DOHH2 (cell line): ENCODE results near the gene WNT8A.

ENCODE experiments used
- H3F3A ChIP-seq: fragments of 200-600 bp; sonication (generic), shearing (Covaris generic); 2 replicates; pipeline ENCODE4 v1.6.0; 2016; ENCODE audit warnings: antibody characterized with exemption, mild to moderate bottlenecking; ENCODE audit not compliant: control insufficient read depth, insufficient read depth
- H3K27ac ChIP-seq: fragments of 200-600 bp; sonication (generic); 2 replicates; pipeline ENCODE4 v1.5.1; 2014; ENCODE audit warnings: low read depth, mild to moderate bottlenecking, low read length, moderate library complexity
- H3K27me3 ChIP-seq: fragments of 200-600 bp; sonication (generic); 2 replicates; pipeline ENCODE4 v1.6.1; 2014; ENCODE audit warnings: mild to moderate bottlenecking, low read length, mixed read lengths; ENCODE audit not compliant: control insufficient read depth
- H3K36me3 ChIP-seq: fragments of 200-600 bp; sonication (generic); 2 replicates; pipeline ENCODE4 v1.6.1; 2014; ENCODE audit warnings: mild to moderate bottlenecking, low read length, moderate library complexity, mixed read lengths; ENCODE audit not compliant: control insufficient read depth
- H3K4me1 ChIP-seq: fragments of 200-600 bp; sonication (generic); 2 replicates; pipeline ENCODE4 v1.6.1; 2014; ENCODE audit warnings: mild to moderate bottlenecking, low read length, mixed read lengths; ENCODE audit not compliant: control insufficient read depth
- H3K4me2 ChIP-seq: fragments of 200-600 bp; sonication (generic); 2 replicates; pipeline ENCODE4 v1.6.0; 2014; ENCODE audit warnings: mild to moderate bottlenecking, low read length, moderate library complexity
- H3K4me3 ChIP-seq: fragments of 200-600 bp; sonication (generic); 2 replicates; pipeline ENCODE4 v1.5.1; 2014; ENCODE audit warnings: mild to moderate bottlenecking, low read length, mixed read lengths
- H3K79me2 ChIP-seq: fragments of 200-600 bp; sonication (generic); 2 replicates; pipeline ENCODE4 v1.6.1; 2014; ENCODE audit warnings: mild to moderate bottlenecking, low read length, mixed read lengths; ENCODE audit not compliant: control insufficient read depth
- H3K9me2 ChIP-seq: fragments of 200-600 bp; sonication (generic); replicated peaks from 2 replicates; pipeline ENCODE4 v1.6.1; 2014; ENCODE audit warnings: mild to moderate bottlenecking, low read length, mixed read lengths; ENCODE audit not compliant: control insufficient read depth
- H3K9me3 ChIP-seq: fragments of 200-600 bp; sonication (generic); 2 replicates; pipeline ENCODE4 v1.6.1; 2014; ENCODE audit warnings: antibody characterized with exemption, low read length, mixed read lengths; ENCODE audit not compliant: control insufficient read depth, insufficient read depth
- H4K20me1 ChIP-seq: fragments of 200-600 bp; sonication (generic); 2 replicates; pipeline ENCODE4 v1.6.0; 2014; ENCODE audit warnings: low read depth, mild to moderate bottlenecking, antibody characterized with exemption, low read length, moderate library complexity; ENCODE audit not compliant: control insufficient read depth, insufficient read depth
- EZH2phosphoT487 ChIP-seq: fragments of 200-600 bp; sonication (generic); IDR thresholded peaks from 2 replicates; pipeline ENCODE4 v1.6.1; 2017; ENCODE audit warnings: borderline replicate concordance, mild to moderate bottlenecking, antibody characterized with exemption, low read length, moderate library complexity, mixed read lengths
- TF ChIP-seq, protein P1 (sequence below): fragments of 200-600 bp; sonication (generic); IDR thresholded peaks from one replicate; pipeline ENCODE4 v1.5.1; 2014; ENCODE audit warnings: antibody characterized with exemption, mild to moderate bottlenecking, low read depth, low read length; ENCODE audit not compliant: poor library complexity, severe bottlenecking

Gene WNT8A

DNA sequence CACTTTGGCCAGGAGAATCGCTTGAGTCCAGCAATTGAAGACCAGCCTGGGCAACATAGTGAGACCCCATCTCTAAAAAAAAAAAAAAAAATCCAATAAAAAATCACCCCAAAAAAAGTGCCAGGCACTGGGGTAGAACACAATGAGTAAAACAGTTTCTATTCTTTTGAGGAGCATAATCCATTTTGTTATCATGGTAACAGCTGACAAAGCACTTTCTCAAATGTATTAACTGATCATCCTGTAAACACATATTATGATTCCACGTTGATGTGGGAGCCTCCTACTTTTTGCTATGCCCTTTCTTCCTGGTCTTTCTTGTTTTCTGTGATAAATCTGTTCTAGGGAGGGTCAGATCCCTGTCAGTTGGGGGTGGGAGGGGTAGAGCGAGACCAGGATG lies 30.3 kb upstream of the WNT8A start:
- Histone ChIP-seq H3K4me3 (no peak overlapping the region), H3F3A (no peaks in the 10 kb centered on the region), H3K79me2 (no peaks in the 10 kb centered on the region), H3K4me1 (no peaks in the 10 kb centered on the region), H3K9me3 (no peaks in the 10 kb centered on the region), H4K20me1 (no peaks in the 10 kb centered on the region), H3K4me2 (no peak overlapping the region), H3K36me3 (no peaks in the 10 kb centered on the region), H3K27ac (no peak overlapping the region), H3K9me2 (no peaks in the 10 kb centered on the region), H3K27me3 (peaks cover 17% of the 10 kb centered on the region)
- TF ChIP-seq, protein P1, sequence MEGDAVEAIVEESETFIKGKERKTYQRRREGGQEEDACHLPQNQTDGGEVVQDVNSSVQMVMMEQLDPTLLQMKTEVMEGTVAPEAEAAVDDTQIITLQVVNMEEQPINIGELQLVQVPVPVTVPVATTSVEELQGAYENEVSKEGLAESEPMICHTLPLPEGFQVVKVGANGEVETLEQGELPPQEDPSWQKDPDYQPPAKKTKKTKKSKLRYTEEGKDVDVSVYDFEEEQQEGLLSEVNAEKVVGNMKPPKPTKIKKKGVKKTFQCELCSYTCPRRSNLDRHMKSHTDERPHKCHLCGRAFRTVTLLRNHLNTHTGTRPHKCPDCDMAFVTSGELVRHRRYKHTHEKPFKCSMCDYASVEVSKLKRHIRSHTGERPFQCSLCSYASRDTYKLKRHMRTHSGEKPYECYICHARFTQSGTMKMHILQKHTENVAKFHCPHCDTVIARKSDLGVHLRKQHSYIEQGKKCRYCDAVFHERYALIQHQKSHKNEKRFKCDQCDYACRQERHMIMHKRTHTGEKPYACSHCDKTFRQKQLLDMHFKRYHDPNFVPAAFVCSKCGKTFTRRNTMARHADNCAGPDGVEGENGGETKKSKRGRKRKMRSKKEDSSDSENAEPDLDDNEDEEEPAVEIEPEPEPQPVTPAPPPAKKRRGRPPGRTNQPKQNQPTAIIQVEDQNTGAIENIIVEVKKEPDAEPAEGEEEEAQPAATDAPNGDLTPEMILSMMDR, result no peak
- TF ChIP-seq EZH2phosphoT487, result no peak

DNA sequence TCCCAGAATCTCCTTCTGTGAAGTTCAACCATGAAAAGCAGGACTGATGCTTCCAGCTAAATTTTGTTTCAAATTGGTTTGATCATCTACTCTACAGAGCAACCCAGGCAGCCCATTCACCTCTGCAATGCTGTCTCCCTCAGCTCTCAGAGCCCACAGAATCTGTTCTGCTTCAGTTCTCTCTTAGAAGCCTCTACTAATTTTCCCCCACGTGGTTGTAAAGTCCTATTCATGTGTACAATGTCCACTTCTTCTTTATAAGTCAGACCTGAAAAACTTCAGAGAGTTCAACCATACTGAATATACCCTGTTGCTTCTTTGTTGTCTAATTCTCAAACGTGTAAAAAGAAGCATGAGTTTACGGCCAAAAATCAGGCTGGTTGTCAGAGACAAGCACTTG lies 29.6 kb upstream of the WNT8A start:
- H3K4me1 ChIP-seq, result no peaks in the 10 kb centered on the region
- no peaks in the 10 kb centered on the region for H3K79me2 ChIP-seq
- H4K20me1 ChIP-seq, result no peaks in the 10 kb centered on the region
- H3K9me3 ChIP-seq, result no peaks in the 10 kb centered on the region
- H3K4me3 ChIP-seq, result no peak overlapping the region
- no peak overlapping the region for H3K4me2 ChIP-seq
- H3K27me3 ChIP-seq, result peaks cover 17% of the 10 kb centered on the region
- no peaks in the 10 kb centered on the region for H3K36me3 ChIP-seq
- no peak for TF ChIP-seq EZH2phosphoT487
- TF ChIP-seq, protein P1, result no peak
- H3K9me2 ChIP-seq, result no peaks in the 10 kb centered on the region
- H3F3A ChIP-seq, result no peaks in the 10 kb centered on the region
- H3K27ac ChIP-seq, result no peak overlapping the region

DNA sequence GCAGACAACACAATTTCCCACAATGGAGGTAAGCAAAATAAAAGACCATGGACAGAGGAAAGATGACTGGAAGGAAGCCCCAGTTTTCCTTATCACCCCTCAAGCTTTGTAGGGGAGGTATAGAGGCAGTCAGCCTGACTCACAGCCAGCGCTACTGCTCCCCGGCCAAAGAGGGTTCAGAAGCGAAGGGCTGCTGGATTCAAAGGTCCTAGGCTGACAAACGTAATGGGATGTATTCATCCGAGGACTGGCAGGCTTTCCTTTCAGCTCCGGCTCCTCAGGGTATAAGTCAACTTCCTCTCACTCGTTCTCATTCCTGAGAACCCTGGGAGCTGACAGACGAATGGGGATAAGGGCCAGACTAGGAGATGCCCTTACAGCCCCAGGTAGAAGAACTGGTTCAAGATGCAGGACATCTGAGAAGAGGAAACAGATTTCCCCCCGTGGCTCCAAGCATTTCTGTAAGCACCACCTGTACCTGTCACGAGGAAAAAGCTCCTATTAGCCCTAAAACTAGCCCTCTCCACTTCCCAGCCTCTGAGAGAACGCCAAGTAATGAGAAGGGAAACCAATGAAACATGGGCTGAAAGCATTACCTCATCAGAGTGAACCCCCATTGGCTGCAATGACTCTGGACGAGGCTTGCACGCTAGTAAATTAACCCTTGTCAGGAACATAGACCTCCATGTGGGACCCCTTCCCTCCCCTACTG lies 28.8 kb upstream of the WNT8A start:
- Histone ChIP-seq H3K9me3 (no peaks in the 10 kb centered on the region), H3K27me3 (peaks cover 17% of the 10 kb centered on the region), H4K20me1 (no peaks in the 10 kb centered on the region), H3K4me3 (no peak overlapping the region), H3F3A (no peaks in the 10 kb centered on the region), H3K4me2 (no peak overlapping the region), H3K4me1 (no peaks in the 10 kb centered on the region), H3K9me2 (no peaks in the 10 kb centered on the region), H3K79me2 (no peaks in the 10 kb centered on the region), H3K27ac (no peak overlapping the region), H3K36me3 (no peaks in the 10 kb centered on the region)
- no peak for TF ChIP-seq EZH2phosphoT487
- TF ChIP-seq, protein P1, result no peak
